ENCODE data around the gene ABR. TPM values are rescaled to one million over a fixed set of nuclear protein-coding genes. Genes with fewer than 3 reads are reported as not detected.
"Not testable (repeated sequence)": the region's sequence is repeated elsewhere in the genome, so short reads cannot be mapped to it uniquely, and the experiment has no call there.

The ABR gene
- total RNA-seq, 2 donors from 2014 or later = 71.4 to 87.2 TPM

DNA sequence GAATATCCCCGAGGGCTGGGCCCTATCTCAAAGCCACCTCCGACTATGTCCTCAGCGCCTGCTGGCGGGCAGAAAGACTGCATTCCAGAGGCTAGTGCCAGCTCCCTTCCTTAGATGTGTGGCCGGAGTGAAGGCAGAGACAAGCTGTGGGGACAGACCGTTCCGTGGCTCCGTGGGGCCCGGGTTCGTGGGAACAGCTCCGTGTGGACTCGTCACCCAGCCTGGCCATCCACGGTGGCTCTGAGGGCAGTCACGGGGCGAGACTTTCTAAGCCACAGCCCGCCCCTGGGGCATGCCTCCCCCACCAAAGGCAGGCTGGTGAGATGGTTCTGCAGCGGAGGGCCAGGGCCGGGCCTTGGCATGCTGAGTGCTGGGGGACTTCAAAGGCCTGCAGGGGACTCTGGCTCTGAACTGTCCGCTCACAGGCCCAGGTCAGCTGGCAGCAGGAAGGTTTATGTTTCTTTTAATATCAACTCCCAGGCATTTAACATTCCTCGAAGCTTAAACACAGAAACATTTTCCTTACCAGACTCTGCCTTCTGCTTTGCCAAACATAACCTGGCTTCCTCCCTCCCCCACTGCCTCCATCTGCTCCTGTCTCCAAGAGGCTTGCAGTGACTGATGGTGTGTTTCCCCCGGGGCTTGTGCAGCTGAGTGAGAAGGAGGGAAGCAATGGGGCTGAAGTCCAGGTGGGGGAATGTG lies 132.5 kb downstream of the ABR start:
- H3K9me3 Mint-ChIP-seq = no peaks in the 10 kb centered on the region
- no peak for ATAC-seq (replicated peaks)
- H3K36me3 Mint-ChIP-seq (ENCODE audit: low read depth) = peaks cover 31% of the 10 kb centered on the region
- no peaks in the 10 kb centered on the region for H3K27me3 Mint-ChIP-seq
- H3K4me3 Mint-ChIP-seq = no peak overlapping the region
- no peak overlapping the region for H3K27ac Mint-ChIP-seq
- H3K4me1 Mint-ChIP-seq = no peaks in the 10 kb centered on the region

DNA sequence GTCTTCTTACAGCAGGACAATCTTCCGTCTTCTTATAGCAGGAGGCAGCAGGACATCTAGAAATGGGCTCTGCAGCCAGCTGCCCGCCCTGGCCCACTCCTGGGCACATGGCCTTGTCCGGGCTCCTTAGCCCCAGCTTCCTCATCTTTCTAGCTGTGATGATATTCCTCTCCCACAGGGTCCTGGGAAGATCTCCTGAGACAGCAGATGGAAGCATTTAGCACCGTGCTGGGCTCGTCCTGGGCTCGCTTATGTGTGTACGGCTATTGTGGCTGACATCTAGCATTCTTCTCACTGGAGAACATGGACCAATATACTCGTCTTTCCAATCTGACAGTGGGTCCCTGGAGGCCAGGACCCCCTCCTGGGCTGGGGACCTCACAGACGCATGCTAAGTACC lies 134.3 kb downstream of the ABR start:
- Mint-ChIP-seq H3K4me1 (no peaks in the 10 kb centered on the region), H3K27me3 (no peaks in the 10 kb centered on the region), H3K27ac (no peak overlapping the region), H3K9me3 (no peaks in the 10 kb centered on the region), H3K4me3 (no peak overlapping the region), H3K36me3 (ENCODE audit: low read depth) (peaks cover 31% of the 10 kb centered on the region)
- no peak for ATAC-seq (replicated peaks)

DNA sequence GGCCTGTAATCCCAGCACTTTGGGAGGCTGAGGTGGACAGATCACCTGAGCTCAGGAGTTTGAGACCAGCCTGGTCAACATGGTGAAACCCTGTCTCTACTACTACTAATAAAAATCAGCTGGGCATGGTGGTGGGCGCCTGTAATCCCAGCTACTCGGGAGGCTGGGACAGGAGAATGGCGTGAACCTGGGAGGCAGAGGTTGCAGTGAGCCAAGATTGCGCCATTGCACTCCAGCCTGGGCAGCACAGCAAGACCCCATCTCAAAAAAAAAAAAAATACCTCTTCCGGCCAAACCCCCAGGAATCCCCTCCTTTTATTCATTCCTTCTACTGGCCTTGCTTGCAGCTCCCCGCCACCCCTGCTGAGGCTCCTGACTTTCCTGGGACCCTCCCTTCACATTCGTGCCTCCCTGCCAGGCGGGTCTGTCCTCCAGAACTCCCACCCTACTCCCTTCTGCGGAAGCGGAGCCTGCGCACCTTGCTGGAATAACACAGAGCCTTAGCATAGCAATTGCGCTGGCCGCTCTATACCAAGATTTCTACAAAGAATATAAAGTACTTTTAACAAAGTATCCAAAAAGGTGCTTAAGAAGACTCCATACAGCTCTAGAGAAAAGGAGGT lies 135.3 kb downstream of the ABR start:
- not testable (repeated sequence) for H3K27ac Mint-ChIP-seq; H3K4me3 Mint-ChIP-seq; H3K27me3 Mint-ChIP-seq; ATAC-seq (replicated peaks); H3K9me3 Mint-ChIP-seq; H3K4me1 Mint-ChIP-seq
- peaks cover 23% of the 10 kb centered on the region for H3K36me3 Mint-ChIP-seq (ENCODE audit: low read depth)

DNA sequence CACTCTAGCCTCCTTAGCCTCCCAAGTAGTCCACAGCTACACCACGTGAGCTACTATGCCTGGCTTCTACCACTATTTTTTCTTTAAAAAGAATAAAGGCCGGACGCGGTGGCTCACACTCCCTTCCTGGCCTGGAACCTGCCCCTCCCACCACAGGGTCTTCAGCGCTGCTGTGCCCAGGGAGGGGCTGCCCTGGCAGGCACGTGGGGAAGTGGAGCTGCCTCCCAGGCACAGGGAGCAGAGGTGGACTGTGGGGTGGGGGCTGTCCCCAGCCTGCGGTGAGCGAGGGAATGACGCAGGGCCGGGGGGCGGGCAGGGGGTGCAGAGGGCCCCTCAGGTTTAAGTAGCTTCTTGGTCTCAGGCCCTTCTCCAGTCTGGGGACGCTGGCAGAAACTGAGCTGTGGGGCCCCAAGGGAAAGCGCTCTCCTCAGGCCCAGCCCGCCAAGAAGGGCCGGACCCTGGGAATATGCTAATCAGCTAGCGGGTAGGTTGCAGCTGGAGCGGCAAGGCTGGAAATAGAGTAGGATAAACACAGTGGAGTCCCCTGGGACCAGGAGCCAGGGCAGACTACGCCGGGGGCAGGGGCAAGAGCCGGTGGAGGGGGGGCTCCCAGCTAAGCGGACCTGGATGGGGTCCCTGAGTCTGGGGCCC lies 136.1 kb downstream of the ABR start:
- Mint-ChIP-seq H3K9me3 (no peaks in the 10 kb centered on the region), H3K27me3 (no peaks in the 10 kb centered on the region), H3K36me3 (ENCODE audit: low read depth) (peaks cover 16% of the 10 kb centered on the region), H3K27ac (no peak overlapping the region), H3K4me1 (no peaks in the 10 kb centered on the region), H3K4me3 (no peak overlapping the region)
- ATAC-seq (replicated peaks) = no peak

DNA sequence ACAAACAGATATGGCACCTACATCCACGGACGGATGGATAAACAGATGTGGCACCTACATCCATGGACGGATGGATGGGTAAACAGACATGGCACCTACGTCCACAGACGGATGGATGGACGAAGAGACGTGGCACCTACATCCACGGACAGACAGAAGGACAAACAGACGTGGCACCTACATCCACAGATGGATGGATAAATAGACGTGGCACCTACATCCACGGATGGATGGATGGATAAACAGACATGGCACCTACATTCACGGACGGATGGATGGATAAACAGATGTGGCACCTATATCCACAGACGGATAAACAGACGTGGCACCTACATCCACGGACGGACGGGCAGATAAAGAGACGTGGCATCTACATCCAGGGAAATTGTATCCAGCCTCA lies 137.3 kb downstream of the ABR start:
- H3K4me3 Mint-ChIP-seq = no peak overlapping the region

DNA sequence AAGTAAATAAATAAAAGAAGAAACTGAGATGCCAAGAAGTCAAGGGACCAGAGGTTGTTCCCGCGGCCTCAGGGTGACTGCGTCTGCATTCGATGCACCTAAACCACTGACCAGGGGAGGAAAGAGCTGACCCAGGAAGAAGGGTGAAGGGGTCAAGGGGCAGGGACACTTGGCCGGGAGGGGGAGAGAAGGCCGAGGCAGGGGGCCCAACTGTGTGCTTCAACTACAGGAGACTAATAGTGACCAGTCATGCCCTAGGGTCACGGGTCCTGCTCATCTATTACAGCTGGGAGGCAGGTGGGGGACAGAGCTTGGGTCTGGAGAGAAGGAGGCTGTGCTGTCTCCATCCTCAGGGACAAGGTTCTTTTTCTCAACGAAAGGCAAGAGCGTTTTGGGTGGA lies 138.0 kb downstream of the ABR start:
- Mint-ChIP-seq H3K4me1 (no peaks in the 10 kb centered on the region), H3K4me3 (no peak overlapping the region), H3K36me3 (ENCODE audit: low read depth) (peaks cover 10% of the 10 kb centered on the region), H3K27ac (no peak overlapping the region), H3K9me3 (no peaks in the 10 kb centered on the region), H3K27me3 (no peaks in the 10 kb centered on the region)
- ATAC-seq (replicated peaks) = no peak

More for the DNA sequence above, 137.3 kb downstream of the ABR start:
- Mint-ChIP-seq H3K9me3 (no peaks in the 10 kb centered on the region), H3K27ac (no peak overlapping the region), H3K4me1 (no peaks in the 10 kb centered on the region), H3K36me3 (ENCODE audit: low read depth) (peaks cover 10% of the 10 kb centered on the region), H3K27me3 (no peaks in the 10 kb centered on the region)
- no peak for ATAC-seq (replicated peaks)

DNA sequence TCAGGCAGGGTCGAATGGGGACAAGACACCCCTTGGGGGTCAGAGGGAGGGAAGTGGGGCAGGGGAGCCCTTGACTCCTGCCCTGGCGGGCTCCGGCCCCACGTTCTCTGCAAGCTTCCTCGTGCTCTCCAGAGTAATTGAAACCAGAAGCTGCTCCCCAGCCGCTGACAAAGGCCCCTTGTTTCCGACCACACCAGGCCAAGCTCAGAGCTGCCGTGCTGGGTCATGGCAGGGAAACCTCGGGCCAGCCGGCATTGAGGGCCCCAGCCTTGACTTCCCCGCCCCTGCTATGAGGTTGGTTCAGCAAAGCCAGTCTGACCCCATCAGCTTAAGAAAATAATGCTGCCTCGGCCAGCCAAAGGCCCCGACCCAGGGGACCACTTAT lies 139.6 kb downstream of the ABR start:
- H3K4me3 Mint-ChIP-seq = no peak overlapping the region
- H3K27me3 Mint-ChIP-seq = no peaks in the 10 kb centered on the region
- ATAC-seq (replicated peaks) = no peak
- H3K9me3 Mint-ChIP-seq = no peaks in the 10 kb centered on the region
- no peaks in the 10 kb centered on the region for H3K4me1 Mint-ChIP-seq
- H3K27ac Mint-ChIP-seq = no peak overlapping the region
- H3K36me3 Mint-ChIP-seq (ENCODE audit: low read depth) = peaks cover 6% of the 10 kb centered on the region

DNA sequence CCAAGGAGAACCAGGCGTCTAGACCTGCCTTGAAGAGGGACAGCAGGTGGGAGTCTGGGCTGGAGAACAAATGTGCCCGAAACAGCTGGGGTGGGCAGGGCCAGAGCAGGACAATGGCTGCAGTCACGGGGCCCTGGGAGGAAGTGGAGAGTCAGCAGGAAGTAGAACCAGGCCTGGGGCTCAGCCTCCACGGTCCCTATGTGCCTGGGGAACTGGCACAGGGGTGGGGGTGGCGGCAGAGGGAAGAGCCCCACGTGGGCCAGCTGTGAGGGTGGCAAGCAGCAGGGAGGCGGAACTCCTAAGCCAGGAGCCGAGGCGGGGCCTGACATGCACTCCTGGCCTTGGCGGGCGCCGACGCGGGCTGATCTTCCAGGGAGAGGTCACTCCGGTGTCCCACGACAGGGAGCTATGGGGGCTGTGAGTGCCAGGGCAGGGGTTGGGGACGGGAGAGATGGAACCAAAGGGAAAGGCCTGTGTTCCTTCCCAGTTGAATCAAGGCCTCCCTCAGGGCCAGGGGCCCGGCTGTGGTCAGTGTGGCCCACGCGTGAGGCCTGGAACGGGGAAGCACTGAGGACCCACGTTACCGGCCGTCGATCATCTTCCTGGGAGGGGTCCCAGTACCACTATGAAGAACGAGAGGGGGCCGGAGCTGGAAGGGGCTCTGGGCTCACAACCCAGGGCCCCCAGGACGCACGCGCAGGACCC lies 140.1 kb downstream of the ABR start:
- H3K4me1 Mint-ChIP-seq = no peaks in the 10 kb centered on the region
- no peak overlapping the region for H3K4me3 Mint-ChIP-seq
- peaks cover under 1% of the 10 kb centered on the region for H3K36me3 Mint-ChIP-seq (ENCODE audit: low read depth)
- no peaks in the 10 kb centered on the region for H3K9me3 Mint-ChIP-seq
- H3K27ac Mint-ChIP-seq = no peak overlapping the region
- no peak for ATAC-seq (replicated peaks)
- H3K27me3 Mint-ChIP-seq = no peaks in the 10 kb centered on the region

DNA sequence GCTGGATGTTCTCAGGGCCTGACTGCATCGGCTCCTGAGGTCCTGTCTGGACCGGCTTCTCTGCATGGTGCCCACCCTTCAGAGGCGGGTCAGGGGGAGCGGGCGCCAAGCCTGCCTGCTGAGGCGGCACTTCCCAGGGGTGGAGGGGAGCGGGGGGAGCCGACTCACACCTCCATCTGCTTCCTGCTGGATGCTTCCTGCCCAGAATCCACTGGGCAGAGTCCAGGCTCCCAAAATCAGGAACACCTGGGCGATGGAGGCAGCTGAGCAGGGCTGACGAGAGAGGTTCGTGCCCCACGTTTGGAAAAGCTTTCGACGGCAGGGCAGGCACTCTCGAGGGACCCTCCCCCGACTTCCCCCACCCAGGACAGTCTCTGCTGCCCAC lies 140.7 kb downstream of the ABR start:
- Mint-ChIP-seq H3K27ac (no peak overlapping the region), H3K36me3 (ENCODE audit: low read depth) (no peaks in the 10 kb centered on the region), H3K9me3 (no peaks in the 10 kb centered on the region), H3K27me3 (no peaks in the 10 kb centered on the region), H3K4me1 (no peaks in the 10 kb centered on the region), H3K4me3 (no peak overlapping the region)
- ATAC-seq (replicated peaks) = no peak

DNA sequence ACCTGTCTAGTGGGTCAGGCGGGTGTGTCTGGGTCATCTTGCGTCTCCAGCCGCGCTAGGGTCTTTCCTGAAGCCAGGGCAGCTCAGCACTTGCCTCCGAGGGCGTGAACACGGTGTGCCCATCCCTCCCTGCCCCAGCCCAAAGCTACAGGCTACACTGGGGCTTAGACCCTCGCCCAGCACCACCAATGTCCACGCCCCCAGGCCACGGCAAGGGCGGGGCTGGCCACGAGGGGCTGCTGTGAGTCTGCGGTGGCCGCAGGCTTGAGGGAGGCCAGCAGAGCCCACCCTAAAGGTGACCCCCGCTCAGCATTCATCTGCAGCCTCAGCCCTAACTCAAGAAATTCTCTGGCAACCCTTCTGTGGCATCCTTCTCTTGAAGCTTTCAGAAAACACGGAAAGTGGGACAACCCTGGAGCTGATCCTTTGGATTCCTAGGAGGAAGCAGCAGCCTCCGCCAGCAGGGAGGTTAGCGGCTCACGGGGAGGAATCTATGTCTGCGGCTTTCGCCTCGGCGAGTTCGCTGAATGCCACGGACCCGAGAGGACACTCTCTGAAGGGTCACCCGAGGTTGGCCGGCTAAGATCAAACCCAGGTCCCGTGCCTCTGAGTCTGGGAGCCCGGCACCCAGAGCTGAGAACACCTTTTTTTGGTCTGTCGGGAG lies 141.2 kb downstream of the ABR start:
- Mint-ChIP-seq H3K27me3 (no peaks in the 10 kb centered on the region), H3K9me3 (no peaks in the 10 kb centered on the region), H3K27ac (no peak overlapping the region), H3K36me3 (ENCODE audit: low read depth) (no peaks in the 10 kb centered on the region), H3K4me1 (no peaks in the 10 kb centered on the region), H3K4me3 (no peak overlapping the region)
- no peak for ATAC-seq (replicated peaks)

DNA sequence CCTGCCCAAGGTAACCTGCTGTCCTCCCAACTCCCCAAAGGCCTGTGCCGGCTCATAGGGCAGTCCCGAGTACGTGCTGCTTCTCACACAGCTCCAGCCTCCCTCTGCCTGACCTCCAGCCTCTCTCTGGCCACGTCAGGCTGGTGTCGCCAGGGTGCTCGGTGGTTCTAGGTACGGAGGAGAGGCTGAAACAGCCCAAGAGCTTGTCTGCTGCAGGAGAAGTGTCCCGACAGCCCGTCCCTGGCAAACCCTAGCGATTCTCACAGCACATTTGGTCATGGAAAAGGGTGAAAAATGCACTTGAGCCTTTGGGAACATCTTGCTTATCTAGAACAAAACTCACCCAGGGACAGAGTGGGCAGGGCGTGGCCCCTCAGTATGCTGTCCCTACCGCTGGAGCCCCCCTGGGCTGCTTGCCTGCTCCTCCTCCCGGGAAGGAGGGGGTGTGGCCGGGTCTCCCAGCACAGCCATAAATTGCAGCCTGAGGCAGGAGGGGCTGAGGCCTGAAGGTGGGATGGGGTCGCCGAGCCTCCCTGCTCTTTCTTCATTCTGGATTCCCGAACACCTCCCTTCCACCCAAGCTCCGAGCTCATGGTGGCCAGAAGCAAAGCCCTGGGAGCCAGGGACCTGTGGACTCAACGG lies 142.4 kb downstream of the ABR start:
- no peaks in the 10 kb centered on the region for H3K27me3 Mint-ChIP-seq
- no peak for ATAC-seq (replicated peaks)
- H3K4me1 Mint-ChIP-seq = no peaks in the 10 kb centered on the region
- no peaks in the 10 kb centered on the region for H3K9me3 Mint-ChIP-seq
- no peak overlapping the region for H3K27ac Mint-ChIP-seq
- no peak overlapping the region for H3K4me3 Mint-ChIP-seq
- no peaks in the 10 kb centered on the region for H3K36me3 Mint-ChIP-seq (ENCODE audit: low read depth)

DNA sequence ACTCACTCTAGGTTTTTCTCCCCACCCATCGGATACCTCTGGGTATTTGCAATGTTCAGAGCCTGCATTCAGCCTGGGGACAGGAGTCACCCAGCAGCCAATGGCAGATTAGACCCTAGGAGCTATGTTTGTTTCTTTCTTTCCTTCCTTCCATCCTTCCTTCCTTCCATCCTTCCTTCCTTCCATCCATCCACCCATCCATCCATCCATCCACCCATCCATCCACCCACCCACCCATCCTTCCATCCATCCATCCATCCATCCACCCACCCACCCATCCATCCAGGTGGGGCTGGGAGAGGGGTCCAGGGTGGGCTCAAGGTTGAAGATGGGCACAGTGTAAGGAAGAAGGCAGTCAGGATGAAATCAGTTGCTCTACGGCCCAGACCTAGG lies 142.9 kb downstream of the ABR start:
- Mint-ChIP-seq H3K9me3 (no peaks in the 10 kb centered on the region), H3K36me3 (ENCODE audit: low read depth) (no peaks in the 10 kb centered on the region), H3K4me3 (no peak overlapping the region), H3K27ac (no peak overlapping the region), H3K27me3 (no peaks in the 10 kb centered on the region), H3K4me1 (no peaks in the 10 kb centered on the region)
- ATAC-seq (replicated peaks) = no peak

DNA sequence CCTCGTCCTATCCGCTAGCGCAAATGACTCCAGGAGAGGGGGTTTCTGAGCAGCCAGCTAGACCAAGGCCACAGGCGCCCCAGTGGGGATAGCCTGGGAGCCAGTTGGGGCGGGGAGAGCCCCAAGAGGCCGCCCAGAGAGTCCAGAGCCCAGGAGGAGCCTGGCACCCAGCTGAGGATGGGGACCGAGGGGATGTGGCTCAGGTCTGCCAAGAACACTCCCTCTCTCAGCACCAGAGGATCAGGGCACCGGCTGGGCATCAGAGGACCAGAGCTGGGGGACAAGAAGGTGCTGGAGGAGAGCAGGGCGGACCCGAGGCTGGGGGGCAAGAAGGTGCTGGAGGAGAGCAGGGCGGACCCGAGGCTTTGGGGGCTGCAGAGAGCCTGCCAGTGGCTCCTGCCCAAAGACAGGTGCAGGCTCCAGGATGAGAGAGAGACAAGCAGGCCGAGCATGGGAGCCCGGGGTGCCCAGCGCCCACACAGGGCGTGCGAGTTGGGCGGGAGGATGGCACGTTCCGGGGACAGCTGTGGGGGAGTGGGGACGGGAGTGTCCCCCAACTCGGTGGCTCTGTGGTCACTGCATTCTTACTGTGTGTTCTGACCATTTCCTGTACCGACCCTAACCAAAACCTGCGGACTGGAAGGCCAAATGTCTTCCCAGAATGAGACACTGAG lies 143.5 kb downstream of the ABR start:
- H3K27ac Mint-ChIP-seq = no peak overlapping the region
- H3K4me3 Mint-ChIP-seq = no peak overlapping the region
- no peaks in the 10 kb centered on the region for H3K27me3 Mint-ChIP-seq
- H3K36me3 Mint-ChIP-seq (ENCODE audit: low read depth) = no peaks in the 10 kb centered on the region
- no peaks in the 10 kb centered on the region for H3K9me3 Mint-ChIP-seq
- no peak for ATAC-seq (replicated peaks)
- H3K4me1 Mint-ChIP-seq = no peaks in the 10 kb centered on the region

Measured in activated T-helper 17 cell treated with anti-CD3 and anti-CD28 coated beads, Interleukin-2, amount 50 U/mL, for 72 hours (primary cell).